Endodermal cell (in vitro differentiated cells): ENCODE measurements around the gene C16orf74. TPM values are rescaled to one million over a fixed set of nuclear protein-coding genes. Genes with fewer than 3 reads are reported as not detected.

Experiments used
- DNase-seq: peaks from one replicate; pipeline ENCODE4 v3.0.0-alpha.2; 2017
- H3K27ac ChIP-seq: 2 replicates; pipeline ENCODE4 v1.5.1; 2013; ENCODE audit warnings: mild to moderate bottlenecking, low read depth, low read length, moderate library complexity
- H3K27me3 ChIP-seq: 2 replicates; pipeline ENCODE4 v1.6.1; 2013; ENCODE audit warnings: mild to moderate bottlenecking, low read length, moderate library complexity; ENCODE audit not compliant: insufficient read depth, control insufficient read depth, poor library complexity, severe bottlenecking
- H3K36me3 ChIP-seq: 2 replicates; pipeline ENCODE4 v1.7.0; 2013; ENCODE audit warnings: mild to moderate bottlenecking, low read length, moderate library complexity; ENCODE audit not compliant: control insufficient read depth, insufficient read depth
- H3K4me1 ChIP-seq: one replicate; pipeline ENCODE4 v1.7.0; 2013; ENCODE audit warnings: low read length; ENCODE audit not compliant: control insufficient read depth, insufficient read depth
- H3K4me3 ChIP-seq: 2 replicates; pipeline ENCODE4 v1.5.1; 2013; ENCODE audit warnings: mild to moderate bottlenecking, low read length, moderate library complexity
- H3K9ac ChIP-seq: 2 replicates; pipeline ENCODE4 v1.6.1; 2013; ENCODE audit warnings: mild to moderate bottlenecking, low read length, moderate library complexity; ENCODE audit not compliant: poor library complexity, severe bottlenecking; ENCODE audit errors: extremely low read depth
- H3K9me3 ChIP-seq: 2 replicates; pipeline ENCODE4 v1.6.1; 2013; ENCODE audit warnings: mild to moderate bottlenecking, low read length, moderate library complexity; ENCODE audit not compliant: control insufficient read depth
- H3K27ac Mint-ChIP-seq: 2 replicates; pipeline ENCODE4 v1.8.0; 2020; ENCODE audit warnings: mixed read lengths
- H3K27me3 Mint-ChIP-seq: 2 replicates; pipeline ENCODE4 v1.8.0; 2021; ENCODE audit warnings: mild to moderate bottlenecking, mixed read lengths; ENCODE audit not compliant: insufficient read depth
- H3K36me3 Mint-ChIP-seq: 2 replicates; pipeline ENCODE4 v1.8.0; 2020; ENCODE audit warnings: low read depth, mixed read lengths
- H3K4me1 Mint-ChIP-seq: 2 replicates; pipeline ENCODE4 v1.8.0; 2020; ENCODE audit warnings: mixed read lengths
- H3K4me3 Mint-ChIP-seq: 2 replicates; pipeline ENCODE4 v1.8.0; 2020; ENCODE audit warnings: mild to moderate bottlenecking, moderate library complexity, mixed read lengths
- H3K9me3 Mint-ChIP-seq: 2 replicates; pipeline ENCODE4 v1.8.0; 2020; ENCODE audit warnings: mild to moderate bottlenecking, mixed read lengths
- CTCF ChIP-seq: fragments of 200-600 bp; sonication (generic); conservative IDR thresholded peaks from 2 replicates; pipeline ENCODE4 v1.5.0; 2021; ENCODE audit warnings: antibody characterized with exemption, mild to moderate bottlenecking
- WGBS, 2 experiments: methylation state at CpG; one replicate each; pipeline versions ENCODE4 v1.1.5 to v1.1.7; 2013; ENCODE audit warnings: missing lambda C conversion rate in 2 of 2, mixed read lengths in 1 of 2; ENCODE audit not compliant: insufficient coverage in 1 of 2, insufficient read length in 1 of 2; 5-methylcytosine and 5-hydroxymethylcytosine counted together
- total RNA-seq, 2 donors: library from RNA; stranded (reverse); fragmentation: NEBNext Ultra II Directional in 1 of 2; extraction: Animal tissue kit (Norgen Biotek cat#: 25700) in 1 of 2; gene quantifications; 2 replicates in 1 of 2; 3 replicates in 1 of 2; pipeline ENCODE4 v1.2.1, GENCODE V29; 2021

Gene C16orf74
- total RNA-seq, 2 donors from 2014 or later, result 3.6 to 7.4 TPM

- no peak overlapping the region for H3K27ac Mint-ChIP-seq
Measured at GRCh38 chr16:85686912-85687591, 63.8 kb downstream of the C16orf74 start.

GRCh38 chr16:85685251-85685650 lies 65.6 kb downstream of the C16orf74 start:
- H3K36me3 ChIP-seq, result peaks cover 22% of the 10 kb centered on the region
- Mint-ChIP-seq H3K27me3 (peaks cover 6% of the 10 kb centered on the region), H3K9me3 (no peaks in the 10 kb centered on the region), H3K36me3 (peaks cover 28% of the 10 kb centered on the region), H3K27ac (no peak overlapping the region), H3K4me3 (no peak overlapping the region), H3K4me1 (no peaks in the 10 kb centered on the region)
- H3K27me3 ChIP-seq, result no peaks in the 10 kb centered on the region
- no peaks in the 10 kb centered on the region for H3K9me3 ChIP-seq
- no peaks in the 10 kb centered on the region for H3K4me1 ChIP-seq
- H3K27ac ChIP-seq, result no peak overlapping the region
- no peak overlapping the region for H3K9ac ChIP-seq
- no peak for TF ChIP-seq CTCF
- H3K4me3 ChIP-seq, result no peak overlapping the region
- WGBS, 2 experiments, result 91 to 92% methylated on average over 2 of the region's 2 CpGs
- DNase-seq, result no peak

More at GRCh38 chr16:85686912-85687591, 63.8 kb downstream of the C16orf74 start:
- Histone ChIP-seq H3K9ac (no peak overlapping the region), H3K27me3 (no peaks in the 10 kb centered on the region), H3K27ac (no peak overlapping the region), H3K4me1 (no peaks in the 10 kb centered on the region), H3K4me3 (no peak overlapping the region), H3K36me3 (peaks cover 8% of the 10 kb centered on the region), H3K9me3 (no peaks in the 10 kb centered on the region)
- H3K27me3 Mint-ChIP-seq, result peaks cover 6% of the 10 kb centered on the region
- 87 to 91% methylated on average over 9 to 15 of the region's 15 CpGs for WGBS, 2 experiments
- no peak for TF ChIP-seq CTCF
- no peak for DNase-seq
- H3K9me3 Mint-ChIP-seq, result no peaks in the 10 kb centered on the region
- H3K36me3 Mint-ChIP-seq, result peaks cover 19% of the 10 kb centered on the region
- H3K4me1 Mint-ChIP-seq, result no peaks in the 10 kb centered on the region
- H3K4me3 Mint-ChIP-seq, result peak overlapping the region; percentile 67

- no peaks in the 10 kb centered on the region for H3K9me3 ChIP-seq
- DNase-seq, result no peak
- no peak overlapping the region for H3K9ac ChIP-seq
- peaks cover 33% of the 10 kb centered on the region for H3K36me3 ChIP-seq
- Mint-ChIP-seq H3K4me3 (no peak overlapping the region), H3K4me1 (no peaks in the 10 kb centered on the region), H3K36me3 (peaks cover 38% of the 10 kb centered on the region), H3K9me3 (no peaks in the 10 kb centered on the region), H3K27me3 (no peaks in the 10 kb centered on the region), H3K27ac (peak overlapping the region; percentile 28)
- H3K27ac ChIP-seq, result no peak overlapping the region
- TF ChIP-seq CTCF, result no peak
- no peaks in the 10 kb centered on the region for H3K27me3 ChIP-seq
- H3K4me1 ChIP-seq, result no peaks in the 10 kb centered on the region
- no peak overlapping the region for H3K4me3 ChIP-seq
Measured at GRCh38 chr16:85683363-85683762, 67.5 kb downstream of the C16orf74 start.
